HepG2 (cell line): ENCODE results near the gene NDUFB7. TPM values are rescaled to one million over a fixed set of nuclear protein-coding genes. Genes with fewer than 3 reads are reported as not detected.

Experiments
- ATF1 ChIP-seq: IDR thresholded peaks from 2 replicates; pipeline ENCODE4 v1.6.1; 2016; ENCODE audit warnings: mild to moderate bottlenecking, control low read depth
- CAMTA2 ChIP-seq: sonication (generic); formaldehyde crosslinking; IDR thresholded peaks from 2 replicates; pipeline ENCODE4 v1.4.0; 2020; ENCODE audit warnings: mild to moderate bottlenecking, missing genetic modification reagents, borderline replicate concordance
- CCAR2 ChIP-seq: fragments of 200-400 bp; formaldehyde crosslinking; optimal IDR thresholded peaks from 2 replicates; pipeline ENCODE3; 2018; ENCODE audit warnings: low read depth, mild to moderate bottlenecking, low read length, moderate library complexity
- HNRNPUL1 ChIP-seq: fragments of 200-400 bp; formaldehyde crosslinking; IDR thresholded peaks from 2 replicates; pipeline ENCODE4 v1.6.1; 2017; ENCODE audit warnings: low read depth, mild to moderate bottlenecking, low read length, moderate library complexity
- HOXA3 ChIP-seq: sonication (generic); formaldehyde crosslinking; IDR thresholded peaks from 2 replicates; pipeline ENCODE4 v1.5.0; 2020; ENCODE audit warnings: missing genetic modification reagents
- KLF9 ChIP-seq: IDR thresholded peaks from 2 replicates; pipeline ENCODE4 v1.6.1; 2016; ENCODE audit warnings: low read depth
- MAFK ChIP-seq, 2 experiments: IDR thresholded peaks in 1 of 2; conservative IDR thresholded peaks in 1 of 2; 2 replicates each; pipeline ENCODE4 v1.6.1; 2011; ENCODE audit warnings: improper control_type of control experiment in 2 of 2, low read length in 2 of 2
- NFE2 ChIP-seq: sonication (generic); formaldehyde crosslinking; IDR thresholded peaks from 2 replicates; pipeline ENCODE4 v1.4.0; 2020; ENCODE audit warnings: missing genetic modification reagents
- RBM22 ChIP-seq: fragments of 200-400 bp; formaldehyde crosslinking; optimal IDR thresholded peaks from 2 replicates; pipeline ENCODE3; 2017; ENCODE audit warnings: mild to moderate bottlenecking, low read length, moderate library complexity
- RFXAP ChIP-seq: sonication (generic); formaldehyde crosslinking; IDR thresholded peaks from 2 replicates; pipeline ENCODE4 v1.4.0; 2020; ENCODE audit warnings: missing genetic modification reagents, borderline replicate concordance
- SMAD1 ChIP-seq: sonication (generic); formaldehyde crosslinking; IDR thresholded peaks from 2 replicates; pipeline ENCODE4 v1.4.0; 2020; ENCODE audit warnings: missing genetic modification reagents, low read depth, mild to moderate bottlenecking, borderline replicate concordance
- SP2 ChIP-seq: sonication (generic); formaldehyde crosslinking; IDR thresholded peaks from 2 replicates; pipeline ENCODE4 v1.5.1; 2020; ENCODE audit warnings: mild to moderate bottlenecking, missing genetic modification reagents
- ZNF224 ChIP-seq: sonication (generic); formaldehyde crosslinking; IDR thresholded peaks from 2 replicates; pipeline ENCODE4 v1.5.0; 2020; ENCODE audit warnings: mild to moderate bottlenecking, missing genetic modification reagents
- ZNF772 ChIP-seq: sonication (generic); formaldehyde crosslinking; IDR thresholded peaks from 2 replicates; pipeline ENCODE4 v1.5.0; 2020; ENCODE audit warnings: mild to moderate bottlenecking, missing genetic modification reagents
- ZNF780A ChIP-seq: sonication (generic); formaldehyde crosslinking; IDR thresholded peaks from 2 replicates; pipeline ENCODE4 v1.8.0; 2022; ENCODE audit warnings: mild to moderate bottlenecking, missing genetic modification reagents, moderate library complexity
- polyA plus RNA-seq, 8 experiments: library from polyadenylated mRNA; depleted of rRNA in 3 of 8; stranded (reverse) in 7 of 8; unstranded in 1 of 8; fragments of >200 nt; fragmentation: Illumina TruSeq in 4 of 8; extraction: Trizol in 4 of 8; gene quantifications; 2 replicates each; pipeline versions ENCODE4 v1.2.1 to v1.2.3, GENCODE V29; 2011 to 2016; ENCODE audit warnings: low read depth in 4 of 8, missing spikeins in 1 of 8, mixed read lengths in 1 of 8; ENCODE audit not compliant: insufficient read depth in 1 of 8
- total RNA-seq, 5 experiments: library from RNA; depleted of rRNA; stranded (reverse); fragments of >200 nt; fragmentation: Illumina TruSeq; extraction: Trizol; gene quantifications; 2 replicates each; pipeline ENCODE4 v1.2.3, GENCODE V29; 2016; ENCODE audit warnings: low read depth in 1 of 5
- TF ChIP-seq, protein P1 (sequence below): IDR thresholded peaks from 2 replicates; pipeline ENCODE4 v1.6.1; 2016
- TF ChIP-seq, protein P2 (sequence below): sonication (generic); formaldehyde crosslinking; IDR thresholded peaks from 2 replicates; pipeline ENCODE4 v1.5.1; 2020; ENCODE audit warnings: missing genetic modification reagents, mild to moderate bottlenecking, borderline replicate concordance
- TF ChIP-seq, protein P3 (sequence below): sonication (generic); formaldehyde crosslinking; IDR thresholded peaks from 2 replicates; pipeline ENCODE4 v1.4.0; 2020; ENCODE audit warnings: missing genetic modification reagents
- TF ChIP-seq, protein P4 (sequence below): sonication (generic); formaldehyde crosslinking; IDR thresholded peaks from 2 replicates; pipeline ENCODE4 v1.5.0; 2020; ENCODE audit warnings: missing genetic modification reagents
- TF ChIP-seq, protein P5 (sequence below): sonication (generic); formaldehyde crosslinking; IDR thresholded peaks from 2 replicates; pipeline ENCODE4 v1.8.1; 2023; ENCODE audit warnings: mild to moderate bottlenecking, missing genetic modification reagents
- TF ChIP-seq, protein P6 (sequence below): IDR thresholded peaks from 2 replicates; pipeline ENCODE4 v1.6.1; 2016; ENCODE audit warnings: low read depth, borderline replicate concordance

NDUFB7 gene
- total and polyA plus RNA-seq, 2 of the 13 experiments (the other 11 are each of a cell fraction or from before 2014, with no cell fraction given) = 156 to 198 TPM

DNA sequence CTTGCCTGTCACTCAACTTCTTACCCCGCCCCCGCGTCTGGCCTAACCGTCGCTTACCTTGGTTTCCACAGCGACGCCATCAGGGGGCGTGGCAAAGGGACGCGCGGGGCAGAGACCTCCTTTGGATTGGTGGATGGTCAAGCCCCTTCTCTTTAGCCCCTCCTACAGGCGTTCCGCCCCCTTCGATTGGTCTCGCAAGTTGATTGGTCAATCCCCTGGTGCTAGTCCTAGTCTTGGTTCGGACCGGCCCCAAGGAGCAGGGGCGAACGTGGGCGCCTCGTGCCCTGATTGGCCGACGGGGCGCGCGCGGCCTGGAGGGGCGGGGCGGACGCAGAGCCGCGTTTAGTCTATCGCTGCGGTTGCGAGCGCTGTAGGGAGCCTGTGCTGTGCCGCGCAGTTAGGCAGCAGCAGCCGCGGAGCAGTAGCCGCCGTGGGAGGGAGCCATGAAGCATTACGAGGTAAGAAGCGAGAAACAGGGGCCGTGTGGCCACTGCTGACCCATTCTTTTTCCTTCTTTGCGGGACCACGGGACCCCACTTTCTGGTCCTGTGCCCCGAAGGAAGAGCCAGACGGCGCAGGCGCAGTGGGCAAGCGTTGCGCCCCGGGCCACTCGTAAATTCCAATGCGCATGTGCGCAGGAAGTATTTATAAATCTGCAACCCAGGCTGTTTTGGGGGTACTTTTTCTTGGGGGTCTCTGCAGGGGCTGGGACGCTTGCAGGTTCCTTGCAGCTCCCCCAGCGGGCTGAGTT, 42.4 kb downstream of the NDUFB7 start, which contains the start of gene TECR (continued):
- TF ChIP-seq, protein P1, sequence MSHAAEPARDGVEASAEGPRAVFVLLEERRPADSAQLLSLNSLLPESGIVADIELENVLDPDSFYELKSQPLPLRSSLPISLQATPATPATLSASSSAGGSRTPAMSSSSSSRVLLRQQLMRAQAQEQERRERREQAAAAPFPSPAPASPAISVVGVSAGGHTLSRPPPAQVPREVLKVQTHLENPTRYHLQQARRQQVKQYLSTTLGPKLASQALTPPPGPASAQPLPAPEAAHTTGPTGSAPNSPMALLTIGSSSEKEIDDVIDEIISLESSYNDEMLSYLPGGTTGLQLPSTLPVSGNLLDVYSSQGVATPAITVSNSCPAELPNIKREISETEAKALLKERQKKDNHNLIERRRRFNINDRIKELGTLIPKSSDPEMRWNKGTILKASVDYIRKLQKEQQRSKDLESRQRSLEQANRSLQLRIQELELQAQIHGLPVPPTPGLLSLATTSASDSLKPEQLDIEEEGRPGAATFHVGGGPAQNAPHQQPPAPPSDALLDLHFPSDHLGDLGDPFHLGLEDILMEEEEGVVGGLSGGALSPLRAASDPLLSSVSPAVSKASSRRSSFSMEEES (CRISPR knock-in tag) = no peak; the same call in 1 of the 2 replicates
- TF ChIP-seq, protein P2, sequence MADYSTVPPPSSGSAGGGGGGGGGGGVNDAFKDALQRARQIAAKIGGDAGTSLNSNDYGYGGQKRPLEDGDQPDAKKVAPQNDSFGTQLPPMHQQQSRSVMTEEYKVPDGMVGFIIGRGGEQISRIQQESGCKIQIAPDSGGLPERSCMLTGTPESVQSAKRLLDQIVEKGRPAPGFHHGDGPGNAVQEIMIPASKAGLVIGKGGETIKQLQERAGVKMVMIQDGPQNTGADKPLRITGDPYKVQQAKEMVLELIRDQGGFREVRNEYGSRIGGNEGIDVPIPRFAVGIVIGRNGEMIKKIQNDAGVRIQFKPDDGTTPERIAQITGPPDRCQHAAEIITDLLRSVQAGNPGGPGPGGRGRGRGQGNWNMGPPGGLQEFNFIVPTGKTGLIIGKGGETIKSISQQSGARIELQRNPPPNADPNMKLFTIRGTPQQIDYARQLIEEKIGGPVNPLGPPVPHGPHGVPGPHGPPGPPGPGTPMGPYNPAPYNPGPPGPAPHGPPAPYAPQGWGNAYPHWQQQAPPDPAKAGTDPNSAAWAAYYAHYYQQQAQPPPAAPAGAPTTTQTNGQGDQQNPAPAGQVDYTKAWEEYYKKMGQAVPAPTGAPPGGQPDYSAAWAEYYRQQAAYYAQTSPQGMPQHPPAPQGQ = 0 out of 2 replicates have a peak, but pooled peaks have one; percentile 27
- no peak for TF ChIP-seq NFE2 (CRISPR knock-in tag)
- TF ChIP-seq ATF1 = peak; percentile 52; the same call in 1 of the 2 replicates
- peak; percentile 77 for TF ChIP-seq RFXAP (CRISPR knock-in tag)
- TF ChIP-seq ZNF780A (CRISPR knock-in tag) = peak; percentile 40; the same call in 1 of the 2 replicates
- TF ChIP-seq, protein P3, sequence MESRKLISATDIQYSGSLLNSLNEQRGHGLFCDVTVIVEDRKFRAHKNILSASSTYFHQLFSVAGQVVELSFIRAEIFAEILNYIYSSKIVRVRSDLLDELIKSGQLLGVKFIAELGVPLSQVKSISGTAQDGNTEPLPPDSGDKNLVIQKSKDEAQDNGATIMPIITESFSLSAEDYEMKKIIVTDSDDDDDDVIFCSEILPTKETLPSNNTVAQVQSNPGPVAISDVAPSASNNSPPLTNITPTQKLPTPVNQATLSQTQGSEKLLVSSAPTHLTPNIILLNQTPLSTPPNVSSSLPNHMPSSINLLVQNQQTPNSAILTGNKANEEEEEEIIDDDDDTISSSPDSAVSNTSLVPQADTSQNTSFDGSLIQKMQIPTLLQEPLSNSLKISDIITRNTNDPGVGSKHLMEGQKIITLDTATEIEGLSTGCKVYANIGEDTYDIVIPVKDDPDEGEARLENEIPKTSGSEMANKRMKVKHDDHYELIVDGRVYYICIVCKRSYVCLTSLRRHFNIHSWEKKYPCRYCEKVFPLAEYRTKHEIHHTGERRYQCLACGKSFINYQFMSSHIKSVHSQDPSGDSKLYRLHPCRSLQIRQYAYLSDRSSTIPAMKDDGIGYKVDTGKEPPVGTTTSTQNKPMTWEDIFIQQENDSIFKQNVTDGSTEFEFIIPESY (CRISPR knock-in tag) = no peak
- 0 out of 2 replicates have a peak, but pooled peaks have one; percentile 41 for TF ChIP-seq SMAD1
- TF ChIP-seq RBM22 = no peak
- peak; percentile 84; the same call in 1 of the 2 replicates for TF ChIP-seq CAMTA2 (CRISPR knock-in tag)
- TF ChIP-seq HOXA3 = no peak; the same call in 1 of the 2 replicates
- TF ChIP-seq MAFK (conservative IDR thresholded peaks at IDR 0.05 in 1 of 2, IDR thresholded peaks at IDR 0.05 in 1 of 2; ENCODE audit: low read length in 2 of 2) = peak; percentile 41 to 45; a peak in 3 of 4 replicates
- no peak for TF ChIP-seq ZNF224 (CRISPR knock-in tag)
- TF ChIP-seq, protein P4, sequence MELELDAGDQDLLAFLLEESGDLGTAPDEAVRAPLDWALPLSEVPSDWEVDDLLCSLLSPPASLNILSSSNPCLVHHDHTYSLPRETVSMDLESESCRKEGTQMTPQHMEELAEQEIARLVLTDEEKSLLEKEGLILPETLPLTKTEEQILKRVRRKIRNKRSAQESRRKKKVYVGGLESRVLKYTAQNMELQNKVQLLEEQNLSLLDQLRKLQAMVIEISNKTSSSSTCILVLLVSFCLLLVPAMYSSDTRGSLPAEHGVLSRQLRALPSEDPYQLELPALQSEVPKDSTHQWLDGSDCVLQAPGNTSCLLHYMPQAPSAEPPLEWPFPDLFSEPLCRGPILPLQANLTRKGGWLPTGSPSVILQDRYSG = no peak
- peak; percentile 88 for TF ChIP-seq SP2 (CRISPR knock-in tag)
- TF ChIP-seq ZNF772 = peak; percentile 68; the same call in 1 of the 2 replicates
- TF ChIP-seq CCAR2 = no peak
- TF ChIP-seq, protein P5, sequence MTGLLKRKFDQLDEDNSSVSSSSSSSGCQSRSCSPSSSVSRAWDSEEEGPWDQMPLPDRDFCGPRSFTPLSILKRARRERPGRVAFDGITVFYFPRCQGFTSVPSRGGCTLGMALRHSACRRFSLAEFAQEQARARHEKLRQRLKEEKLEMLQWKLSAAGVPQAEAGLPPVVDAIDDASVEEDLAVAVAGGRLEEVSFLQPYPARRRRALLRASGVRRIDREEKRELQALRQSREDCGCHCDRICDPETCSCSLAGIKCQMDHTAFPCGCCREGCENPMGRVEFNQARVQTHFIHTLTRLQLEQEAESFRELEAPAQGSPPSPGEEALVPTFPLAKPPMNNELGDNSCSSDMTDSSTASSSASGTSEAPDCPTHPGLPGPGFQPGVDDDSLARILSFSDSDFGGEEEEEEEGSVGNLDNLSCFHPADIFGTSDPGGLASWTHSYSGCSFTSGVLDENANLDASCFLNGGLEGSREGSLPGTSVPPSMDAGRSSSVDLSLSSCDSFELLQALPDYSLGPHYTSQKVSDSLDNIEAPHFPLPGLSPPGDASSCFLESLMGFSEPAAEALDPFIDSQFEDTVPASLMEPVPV (CRISPR knock-in tag) = peak; percentile 76; the same call in 1 of the 2 replicates
- peak; percentile 79 for TF ChIP-seq KLF9 (CRISPR knock-in tag)
- TF ChIP-seq, protein P6, sequence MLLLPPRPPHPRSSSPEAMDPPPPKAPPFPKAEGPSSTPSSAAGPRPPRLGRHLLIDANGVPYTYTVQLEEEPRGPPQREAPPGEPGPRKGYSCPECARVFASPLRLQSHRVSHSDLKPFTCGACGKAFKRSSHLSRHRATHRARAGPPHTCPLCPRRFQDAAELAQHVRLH (CRISPR knock-in tag) = peak; percentile 9; the same call in 1 of the 2 replicates
- TF ChIP-seq HNRNPUL1 = no peak
